H1 (cell line): ENCODE results near the gene PRC1.

Source experiments
- CEBPB ChIP-seq: IDR thresholded peaks from 2 replicates; pipeline ENCODE4 v1.6.1; 2012; ENCODE audit warnings: low read depth, low read length
- CHD1 ChIP-seq: IDR thresholded peaks from 2 replicates; pipeline ENCODE4 v1.6.1; 2012; ENCODE audit warnings: low read depth, low read length, improper control_type of control experiment
- CHD2 ChIP-seq: IDR thresholded peaks from 2 replicates; pipeline ENCODE4 v1.6.1; 2012; ENCODE audit warnings: low read length, improper control_type of control experiment
- RAD21 ChIP-seq, 2 experiments: IDR thresholded peaks in 1 of 2; conservative IDR thresholded peaks in 1 of 2; 2 replicates each; pipeline ENCODE4 v1.6.1; 2011; ENCODE audit warnings: low read depth in 2 of 2, low read length in 2 of 2, improper control_type of control experiment in 1 of 2, inconsistent platforms in 1 of 2, mild to moderate bottlenecking in 1 of 2, moderate library complexity in 1 of 2
- SIN3A ChIP-seq, 2 experiments: IDR thresholded peaks in 1 of 2; conservative IDR thresholded peaks in 1 of 2; 2 replicates each; pipeline ENCODE4 v1.6.1; 2011 to 2012; ENCODE audit warnings: low read length in 2 of 2, improper control_type of control experiment in 1 of 2, low read depth in 1 of 2, mild to moderate bottlenecking in 1 of 2
- ZNF274 ChIP-seq: IDR thresholded peaks from 2 replicates; pipeline ENCODE4 v1.7.0; 2012; ENCODE audit warnings: low read length, borderline replicate concordance; ENCODE audit errors: extremely low read depth
- TF ChIP-seq, protein P1 (sequence below), 3 experiments: IDR thresholded peaks; 1 replicate in 2 of 3; 2 replicates in 1 of 3; pipeline versions ENCODE4 v1.5.1 to v1.6.1; 2011; ENCODE audit warnings: low read length in 3 of 3, mild to moderate bottlenecking in 3 of 3, inconsistent platforms in 2 of 3, low read depth in 1 of 3, moderate library complexity in 1 of 3; ENCODE audit not compliant: insufficient read depth in 1 of 3; ENCODE audit errors: control extremely low read depth in 1 of 3

DNA sequence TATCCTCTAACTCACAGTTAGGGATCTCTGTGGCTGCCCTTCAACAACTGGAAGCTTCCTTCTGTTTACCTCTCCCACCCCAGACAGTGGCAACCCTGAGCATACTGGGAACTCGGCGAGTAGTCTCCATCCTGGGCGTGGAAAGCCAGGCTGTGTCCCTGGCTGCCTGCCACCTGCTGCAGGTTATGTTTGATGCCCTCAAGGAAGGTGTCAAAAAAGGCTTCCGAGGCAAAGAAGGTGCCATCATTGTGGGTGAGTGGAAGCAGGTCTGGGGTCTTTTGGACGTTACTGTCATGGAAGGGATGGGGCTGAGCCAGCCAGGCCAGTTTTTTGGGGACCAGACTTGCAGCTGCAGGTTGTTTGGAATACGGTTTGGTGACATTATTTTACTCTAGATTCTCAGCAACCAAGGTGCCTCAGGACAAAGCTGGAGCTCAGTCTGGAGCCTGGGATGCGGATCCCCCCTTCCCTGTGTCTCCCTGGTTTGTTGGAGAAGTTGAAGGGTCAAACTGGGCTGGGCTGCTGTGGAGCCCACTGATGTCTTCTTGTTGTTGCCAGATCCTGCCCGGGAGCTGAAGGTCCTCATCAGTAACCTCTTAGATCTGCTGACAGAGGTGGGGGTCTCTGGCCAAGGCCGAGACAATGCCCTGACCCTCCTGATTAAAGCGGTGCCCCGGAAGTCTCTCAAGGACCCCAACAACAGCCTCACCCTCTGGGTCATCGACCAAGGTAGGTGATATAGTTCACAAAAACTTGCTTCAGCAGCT is 51.8 kb downstream of the PRC1 start:
- TF ChIP-seq RAD21 (IDR thresholded peaks at IDR 0.05 in 1 of 2, conservative IDR thresholded peaks at IDR 0.05 in 1 of 2; ENCODE audit: low read depth in 2 of 2, low read length in 2 of 2): no peak
- TF ChIP-seq, protein P1, sequence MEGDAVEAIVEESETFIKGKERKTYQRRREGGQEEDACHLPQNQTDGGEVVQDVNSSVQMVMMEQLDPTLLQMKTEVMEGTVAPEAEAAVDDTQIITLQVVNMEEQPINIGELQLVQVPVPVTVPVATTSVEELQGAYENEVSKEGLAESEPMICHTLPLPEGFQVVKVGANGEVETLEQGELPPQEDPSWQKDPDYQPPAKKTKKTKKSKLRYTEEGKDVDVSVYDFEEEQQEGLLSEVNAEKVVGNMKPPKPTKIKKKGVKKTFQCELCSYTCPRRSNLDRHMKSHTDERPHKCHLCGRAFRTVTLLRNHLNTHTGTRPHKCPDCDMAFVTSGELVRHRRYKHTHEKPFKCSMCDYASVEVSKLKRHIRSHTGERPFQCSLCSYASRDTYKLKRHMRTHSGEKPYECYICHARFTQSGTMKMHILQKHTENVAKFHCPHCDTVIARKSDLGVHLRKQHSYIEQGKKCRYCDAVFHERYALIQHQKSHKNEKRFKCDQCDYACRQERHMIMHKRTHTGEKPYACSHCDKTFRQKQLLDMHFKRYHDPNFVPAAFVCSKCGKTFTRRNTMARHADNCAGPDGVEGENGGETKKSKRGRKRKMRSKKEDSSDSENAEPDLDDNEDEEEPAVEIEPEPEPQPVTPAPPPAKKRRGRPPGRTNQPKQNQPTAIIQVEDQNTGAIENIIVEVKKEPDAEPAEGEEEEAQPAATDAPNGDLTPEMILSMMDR (IDR thresholded peaks at IDR 0.05; ENCODE audit: control extremely low read depth in 1 of 3, insufficient read depth in 1 of 3, low read depth in 1 of 3, low read length in 3 of 3): no peak
- TF ChIP-seq CEBPB: no peak
- no peak for TF ChIP-seq ZNF274
- TF ChIP-seq CHD1: no peak
- no peak for TF ChIP-seq CHD2
- no peak for TF ChIP-seq SIN3A (conservative IDR thresholded peaks at IDR 0.05 in 1 of 2, IDR thresholded peaks at IDR 0.05 in 1 of 2; ENCODE audit: low read depth in 1 of 2, low read length in 2 of 2)
